ENCODE results near the gene FBXW4. TPM values are rescaled to one million over a fixed set of nuclear protein-coding genes. Genes with fewer than 3 reads are reported as not detected.

Gene FBXW4, protein sequence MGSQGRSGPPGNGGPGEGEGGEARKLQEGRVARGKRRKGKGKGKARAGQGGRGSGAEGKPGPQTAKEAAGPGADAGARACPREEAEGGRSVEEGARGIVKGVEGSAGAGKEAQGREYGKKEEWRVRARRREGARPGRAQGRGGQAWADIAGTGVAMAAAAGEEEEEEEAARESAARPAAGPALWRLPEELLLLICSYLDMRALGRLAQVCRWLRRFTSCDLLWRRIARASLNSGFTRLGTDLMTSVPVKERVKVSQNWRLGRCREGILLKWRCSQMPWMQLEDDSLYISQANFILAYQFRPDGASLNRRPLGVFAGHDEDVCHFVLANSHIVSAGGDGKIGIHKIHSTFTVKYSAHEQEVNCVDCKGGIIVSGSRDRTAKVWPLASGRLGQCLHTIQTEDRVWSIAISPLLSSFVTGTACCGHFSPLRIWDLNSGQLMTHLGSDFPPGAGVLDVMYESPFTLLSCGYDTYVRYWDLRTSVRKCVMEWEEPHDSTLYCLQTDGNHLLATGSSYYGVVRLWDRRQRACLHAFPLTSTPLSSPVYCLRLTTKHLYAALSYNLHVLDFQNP
- 10 to 100 TPM; 71.2 to 74.8 TPM for total RNA-seq
- polyA plus RNA-seq, result 10 to 100 TPM; 65.2 to 99.9 TPM
- long read RNA-seq, donor 1, partial matches to known transcripts, result 7 of 18 reads
- long read RNA-seq, donor 1, other reads (novel, unspliced or antisense), result 7 of 18 reads
- long read RNA-seq, donor 2, transcript FBXW4-201 (9 exons, 2,483 nt), result major isoform, 10 of 27 reads
- long read RNA-seq, donor 2, partial matches to known transcripts, result 6 of 27 reads
- long read RNA-seq, donor 2, other reads (novel, unspliced or antisense), result 10 of 27 reads

- ATAC-seq (ENCODE audit: low FRiP score) (peak; percentile 84), DNase-seq (peak; percentile 72 to 86)
- H3K9me3 ChIP-seq (ENCODE audit: control insufficient read depth, low read length), result no peaks in the 10 kb centered on the region
- intact Hi-C loops (cut with DNase I), result no loop called here
- H3K4me3 ChIP-seq (ENCODE audit: low read length in 2 of 2), result peak within 1 kb of the TSS; percentile 14 to 77
- peak within 1 kb of the TSS; percentile 87 to 88 for H3K27ac ChIP-seq (ENCODE audit: low read depth in 1 of 2, low read length in 2 of 2)
- no peaks in the 10 kb centered on the region for H3K27me3 ChIP-seq (ENCODE audit: control insufficient read depth in 1 of 2, insufficient read depth in 2 of 2, low read length in 1 of 2)
- no peaks in the 10 kb centered on the region for H3K36me3 ChIP-seq (ENCODE audit: control insufficient read depth in 1 of 2, insufficient read depth in 2 of 2, low read length in 1 of 2)
- WGBS, 2 donors, result 3% methylated on average over 65 to 70 of the region's 70 CpGs
- peaks cover 0 to 2% of the 10 kb centered on the region in 2 donors for H3K4me1 ChIP-seq (ENCODE audit: control insufficient read depth in 1 of 2, insufficient read depth in 2 of 2, low read length in 2 of 2)
Measured at GRCh38 chr10:101694674-101695403, at the start of gene FBXW4. Gene FBXW4 (minus strand): TSS chr10:101695170. CDS start chr10:101695105, 65 bp downstream.

DNA sequence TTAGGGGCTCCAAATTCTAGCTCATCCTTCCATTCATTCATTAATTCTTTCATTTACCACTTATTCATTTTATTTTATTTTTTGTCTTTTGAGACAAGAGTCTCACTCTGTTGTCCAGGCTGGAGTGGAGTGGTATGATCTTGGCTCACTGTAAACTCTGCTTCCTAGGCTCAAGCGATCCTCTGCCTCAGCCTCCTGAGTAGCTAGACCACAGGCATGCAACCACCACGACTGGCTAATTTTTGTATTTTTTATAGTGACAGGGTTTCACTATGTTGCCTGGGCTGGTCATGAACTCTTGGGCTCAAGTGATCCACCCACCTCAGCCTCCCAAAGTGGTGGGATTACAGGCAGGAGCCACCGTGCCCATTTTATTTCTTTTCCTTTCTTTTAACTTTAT lies 49.3 kb upstream of the FBXW4 start:
- no peaks in the 10 kb centered on the region for H3K36me3 ChIP-seq (ENCODE audit: control insufficient read depth in 1 of 2, insufficient read depth in 2 of 2, low read length in 1 of 2)
- DNase-seq (no peak), ATAC-seq (ENCODE audit: low FRiP score) (no peak)
- no peaks in the 10 kb centered on the region for H3K27me3 ChIP-seq (ENCODE audit: control insufficient read depth in 1 of 2, insufficient read depth in 2 of 2, low read length in 1 of 2)
- no peaks in the 10 kb centered on the region for H3K4me1 ChIP-seq (ENCODE audit: control insufficient read depth in 1 of 2, insufficient read depth in 2 of 2, low read length in 2 of 2)
- no peak overlapping the region for H3K27ac ChIP-seq (ENCODE audit: low read depth in 1 of 2, low read length in 2 of 2)
- intact Hi-C loops (cut with DNase I), result no loop called here
- no peak overlapping the region for H3K4me3 ChIP-seq (ENCODE audit: low read length in 2 of 2)
- 79 to 82% methylated on average over 3 of the region's 3 CpGs for WGBS, 2 donors
- no peaks in the 10 kb centered on the region for H3K9me3 ChIP-seq (ENCODE audit: control insufficient read depth, low read length)

DNA sequence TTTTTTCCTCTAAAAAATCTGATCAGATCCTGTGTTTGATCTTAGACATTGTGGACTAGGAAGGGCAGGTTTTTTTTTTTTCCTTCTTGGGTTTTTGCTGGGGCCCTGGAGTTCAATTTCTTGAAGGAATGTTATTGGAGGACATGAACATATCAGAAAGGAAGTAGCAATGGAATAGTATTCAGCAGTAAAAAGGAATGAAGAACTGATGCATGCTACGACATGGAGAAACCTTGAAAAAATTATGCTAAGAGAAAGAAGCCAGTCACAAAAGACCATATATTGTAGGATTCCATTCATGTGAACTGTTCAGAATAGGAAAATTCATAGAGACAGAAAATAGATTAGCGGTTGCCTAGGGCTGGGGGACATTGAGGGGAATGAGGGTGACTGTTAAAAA lies 47.0 kb upstream of the FBXW4 start:
- DNase-seq (no peak), ATAC-seq (ENCODE audit: low FRiP score) (no peak)
- 47 to 49% methylated on average over 2 of the region's 2 CpGs for WGBS, 2 donors

GRCh38 chr10:101736666-101737065 lies 41.7 kb upstream of the FBXW4 start:
- H3K36me3 ChIP-seq (ENCODE audit: control insufficient read depth in 1 of 2, insufficient read depth in 2 of 2, low read length in 1 of 2), result no peaks in the 10 kb centered on the region
- no peaks in the 10 kb centered on the region for H3K9me3 ChIP-seq (ENCODE audit: control insufficient read depth, low read length)
- ATAC-seq (ENCODE audit: low FRiP score) (no peak), DNase-seq (no peak)
- WGBS, 2 donors, result 59 to 61% methylated on average over 3 of the region's 3 CpGs
- intact Hi-C loops (cut with DNase I), result no loop called here
- H3K27me3 ChIP-seq (ENCODE audit: control insufficient read depth in 1 of 2, insufficient read depth in 2 of 2, low read length in 1 of 2), result no peaks in the 10 kb centered on the region
- H3K27ac ChIP-seq (ENCODE audit: low read depth in 1 of 2, low read length in 2 of 2), result no peak overlapping the region
- H3K4me1 ChIP-seq (ENCODE audit: control insufficient read depth in 1 of 2, insufficient read depth in 2 of 2, low read length in 2 of 2), result no peaks in the 10 kb centered on the region
- H3K4me3 ChIP-seq (ENCODE audit: low read length in 2 of 2), result no peak overlapping the region

More for the DNA sequence above, 47.0 kb upstream of the FBXW4 start:
- H3K4me1 ChIP-seq (ENCODE audit: control insufficient read depth in 1 of 2, insufficient read depth in 2 of 2, low read length in 2 of 2), result no peaks in the 10 kb centered on the region
- intact Hi-C loops (cut with DNase I), result no loop called here
- no peak overlapping the region for H3K4me3 ChIP-seq (ENCODE audit: low read length in 2 of 2)
- H3K27ac ChIP-seq (ENCODE audit: low read depth in 1 of 2, low read length in 2 of 2), result no peak overlapping the region
- H3K36me3 ChIP-seq (ENCODE audit: control insufficient read depth in 1 of 2, insufficient read depth in 2 of 2, low read length in 1 of 2), result no peaks in the 10 kb centered on the region
- no peaks in the 10 kb centered on the region for H3K9me3 ChIP-seq (ENCODE audit: control insufficient read depth, low read length)
- no peaks in the 10 kb centered on the region for H3K27me3 ChIP-seq (ENCODE audit: control insufficient read depth in 1 of 2, insufficient read depth in 2 of 2, low read length in 1 of 2)

GRCh38 chr10:101732096-101732495 lies 37.1 kb upstream of the FBXW4 start:
- no peaks in the 10 kb centered on the region for H3K9me3 ChIP-seq (ENCODE audit: control insufficient read depth, low read length)
- no peaks in the 10 kb centered on the region for H3K4me1 ChIP-seq (ENCODE audit: control insufficient read depth in 1 of 2, insufficient read depth in 2 of 2, low read length in 2 of 2)
- no peaks in the 10 kb centered on the region for H3K36me3 ChIP-seq (ENCODE audit: control insufficient read depth in 1 of 2, insufficient read depth in 2 of 2, low read length in 1 of 2)
- intact Hi-C loops (cut with DNase I), result no loop called here
- ATAC-seq (ENCODE audit: low FRiP score) (no peak), DNase-seq (no peak)
- H3K4me3 ChIP-seq (ENCODE audit: low read length in 2 of 2), result no peak overlapping the region
- H3K27ac ChIP-seq (ENCODE audit: low read depth in 1 of 2, low read length in 2 of 2), result no peak overlapping the region
- 41 to 43% methylated on average over 1 of the region's 1 CpG for WGBS, 2 donors
- H3K27me3 ChIP-seq (ENCODE audit: control insufficient read depth in 1 of 2, insufficient read depth in 2 of 2, low read length in 1 of 2), result no peaks in the 10 kb centered on the region

GRCh38 chr10:101726115-101726387 lies 31.1 kb upstream of the FBXW4 start:
- no peak for DNase-seq
- intact Hi-C loops (cut with DNase I), result no loop called here
- Histone ChIP-seq H3K27me3 (ENCODE audit: control insufficient read depth in 1 of 2, insufficient read depth in 2 of 2, low read length in 1 of 2) (no peaks in the 10 kb centered on the region), H3K27ac (ENCODE audit: low read depth in 1 of 2, low read length in 2 of 2) (no peak overlapping the region), H3K36me3 (ENCODE audit: control insufficient read depth in 1 of 2, insufficient read depth in 2 of 2, low read length in 1 of 2) (no peaks in the 10 kb centered on the region), H3K9me3 (ENCODE audit: control insufficient read depth, low read length) (no peaks in the 10 kb centered on the region), H3K4me3 (ENCODE audit: low read length in 2 of 2) (no peak overlapping the region), H3K4me1 (ENCODE audit: control insufficient read depth in 1 of 2, insufficient read depth in 2 of 2, low read length in 2 of 2) (no peaks in the 10 kb centered on the region)
- 60 to 67% methylated on average over 2 of the region's 2 CpGs for WGBS, 2 donors
- ATAC-seq (ENCODE audit: low FRiP score), result no peak

GRCh38 chr10:101725296-101726114 lies 30.5 kb upstream of the FBXW4 start:
- Histone ChIP-seq H3K9me3 (ENCODE audit: control insufficient read depth, low read length) (no peaks in the 10 kb centered on the region), H3K36me3 (ENCODE audit: control insufficient read depth in 1 of 2, insufficient read depth in 2 of 2, low read length in 1 of 2) (no peaks in the 10 kb centered on the region), H3K4me3 (ENCODE audit: low read length in 2 of 2) (no peak overlapping the region), H3K27me3 (ENCODE audit: control insufficient read depth in 1 of 2, insufficient read depth in 2 of 2, low read length in 1 of 2) (no peaks in the 10 kb centered on the region), H3K27ac (ENCODE audit: low read depth in 1 of 2, low read length in 2 of 2) (no peak overlapping the region), H3K4me1 (ENCODE audit: control insufficient read depth in 1 of 2, insufficient read depth in 2 of 2, low read length in 2 of 2) (no peaks in the 10 kb centered on the region)
- DNase-seq, result no peak
- ATAC-seq (ENCODE audit: low FRiP score), result no peak
- WGBS, 2 donors, result 67 to 69% methylated on average over 8 of the region's 8 CpGs
- intact Hi-C loops (cut with DNase I), result no loop called here

- Histone ChIP-seq H3K36me3 (ENCODE audit: control insufficient read depth in 1 of 2, insufficient read depth in 2 of 2, low read length in 1 of 2) (no peaks in the 10 kb centered on the region), H3K9me3 (ENCODE audit: control insufficient read depth, low read length) (no peaks in the 10 kb centered on the region), H3K27me3 (ENCODE audit: control insufficient read depth in 1 of 2, insufficient read depth in 2 of 2, low read length in 1 of 2) (no peaks in the 10 kb centered on the region), H3K27ac (ENCODE audit: low read depth in 1 of 2, low read length in 2 of 2) (no peak overlapping the region), H3K4me1 (ENCODE audit: control insufficient read depth in 1 of 2, insufficient read depth in 2 of 2, low read length in 2 of 2) (no peaks in the 10 kb centered on the region), H3K4me3 (ENCODE audit: low read length in 2 of 2) (no peak overlapping the region)
- WGBS, 2 donors, result 85 to 87% methylated on average over 2 of the region's 2 CpGs
- ATAC-seq (ENCODE audit: low FRiP score) (no peak), DNase-seq (no peak)
- intact Hi-C loops (cut with DNase I), result no loop called here
Measured at GRCh38 chr10:101724446-101724845, 29.5 kb upstream of the FBXW4 start.
